Measurements from ENCODE around the gene CFAP57. TPM values are rescaled to one million over a fixed set of nuclear protein-coding genes. Genes with fewer than 3 reads are reported as not detected.

CFAP57 gene
- total RNA-seq, 1 experiment from 2014 or later, result 0.23 TPM

DNA sequence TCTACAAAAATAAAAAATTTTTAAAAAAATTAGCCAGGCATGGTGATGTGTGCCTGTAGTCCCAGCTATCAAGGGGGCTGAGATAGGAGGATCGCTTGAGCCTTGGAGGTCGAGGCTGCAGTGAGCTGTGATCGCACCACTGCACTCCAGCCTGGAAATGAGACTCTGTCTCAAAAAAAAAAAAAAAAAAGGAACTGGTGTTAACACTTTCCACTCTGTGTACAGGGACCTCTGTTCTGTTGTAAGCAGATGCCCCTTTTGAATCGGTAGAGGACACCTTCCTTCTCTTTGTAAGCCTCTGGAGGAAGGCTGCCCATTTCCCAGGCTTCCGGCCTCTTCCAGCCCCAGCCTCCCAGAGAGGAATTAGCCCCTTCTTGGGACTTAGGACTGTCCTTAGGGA lies 120.5 kb downstream of the CFAP57 start:
- H3K36me3 Mint-ChIP-seq (ENCODE audit: insufficient read depth, unreplicated experiment), result no peaks in the 10 kb centered on the region
- TF ChIP-seq, protein P1, sequence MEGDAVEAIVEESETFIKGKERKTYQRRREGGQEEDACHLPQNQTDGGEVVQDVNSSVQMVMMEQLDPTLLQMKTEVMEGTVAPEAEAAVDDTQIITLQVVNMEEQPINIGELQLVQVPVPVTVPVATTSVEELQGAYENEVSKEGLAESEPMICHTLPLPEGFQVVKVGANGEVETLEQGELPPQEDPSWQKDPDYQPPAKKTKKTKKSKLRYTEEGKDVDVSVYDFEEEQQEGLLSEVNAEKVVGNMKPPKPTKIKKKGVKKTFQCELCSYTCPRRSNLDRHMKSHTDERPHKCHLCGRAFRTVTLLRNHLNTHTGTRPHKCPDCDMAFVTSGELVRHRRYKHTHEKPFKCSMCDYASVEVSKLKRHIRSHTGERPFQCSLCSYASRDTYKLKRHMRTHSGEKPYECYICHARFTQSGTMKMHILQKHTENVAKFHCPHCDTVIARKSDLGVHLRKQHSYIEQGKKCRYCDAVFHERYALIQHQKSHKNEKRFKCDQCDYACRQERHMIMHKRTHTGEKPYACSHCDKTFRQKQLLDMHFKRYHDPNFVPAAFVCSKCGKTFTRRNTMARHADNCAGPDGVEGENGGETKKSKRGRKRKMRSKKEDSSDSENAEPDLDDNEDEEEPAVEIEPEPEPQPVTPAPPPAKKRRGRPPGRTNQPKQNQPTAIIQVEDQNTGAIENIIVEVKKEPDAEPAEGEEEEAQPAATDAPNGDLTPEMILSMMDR (IDR thresholded peaks at IDR 0.05; ENCODE audit: insufficient read depth in 1 of 2, low read depth in 1 of 2, low read length in 1 of 2, severe bottlenecking in 1 of 2, unreplicated experiment in 1 of 2), result no peak
- ChIA-PET CTCF (no interaction called here), POLR2A (interaction anchor here (0.6 kb wide), 1 partner anchor 13 kb away, joined by 5 read pairs; no protein-coding TSS in a partner anchor)
- no peak overlapping the region for H3K4me3 Mint-ChIP-seq (ENCODE audit: unreplicated experiment)
- Histone ChIP-seq H3K27me3 (replicated peaks; ENCODE audit: control insufficient read depth, insufficient read depth, low read length) (no peaks in the 10 kb centered on the region), H3K4me1 (no peaks in the 10 kb centered on the region), H3K36me3 (ENCODE audit: control insufficient read depth, insufficient read depth, low read length) (no peaks in the 10 kb centered on the region), H3K9me3 (no peaks in the 10 kb centered on the region), H3K4me3 (ENCODE audit: low read depth, low read length) (no peak overlapping the region)
- no peaks in the 10 kb centered on the region for H3K27me3 Mint-ChIP-seq (ENCODE audit: insufficient read depth, unreplicated experiment)
- intact Hi-C loops (cut with micrococcal nuclease; ENCODE audit: unreplicated experiment), result no loop called here
- H3K4me1 Mint-ChIP-seq (ENCODE audit: low read depth, unreplicated experiment), result no peaks in the 10 kb centered on the region
- DNase-seq, result no peak
- no peaks in the 10 kb centered on the region for H3K9me3 Mint-ChIP-seq (ENCODE audit: unreplicated experiment)
- no peak overlapping the region for H3K27ac Mint-ChIP-seq (ENCODE audit: unreplicated experiment)
- BruUV-seq (replicated peaks), result no TSS peak

DNA sequence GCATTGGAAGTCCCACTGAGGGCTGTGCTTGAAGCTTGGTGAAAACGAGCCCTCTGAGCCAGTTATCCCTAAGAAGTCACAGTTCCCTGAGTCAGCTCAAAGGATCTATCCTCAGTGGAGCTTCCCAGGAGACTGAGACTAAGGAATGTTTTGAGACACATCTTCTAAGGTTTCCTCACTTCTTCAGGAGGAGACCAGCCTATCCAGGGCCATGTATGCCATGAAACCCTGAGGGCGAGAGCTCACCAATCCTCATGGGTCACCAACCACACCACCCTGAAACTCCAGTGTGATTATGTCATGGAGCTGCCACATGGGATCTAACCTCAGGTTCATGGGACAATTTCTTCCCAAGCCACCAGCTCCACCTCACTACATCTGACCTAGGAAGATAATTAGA lies 121.0 kb downstream of the CFAP57 start:
- intact Hi-C loops (cut with micrococcal nuclease; ENCODE audit: unreplicated experiment), result no loop called here
- H3K36me3 Mint-ChIP-seq (ENCODE audit: insufficient read depth, unreplicated experiment), result no peaks in the 10 kb centered on the region
- ChIA-PET POLR2A (no interaction called here), CTCF (no interaction called here)
- no peaks in the 10 kb centered on the region for H3K4me1 Mint-ChIP-seq (ENCODE audit: low read depth, unreplicated experiment)
- no peaks in the 10 kb centered on the region for H3K9me3 Mint-ChIP-seq (ENCODE audit: unreplicated experiment)
- no TSS peak for BruUV-seq (replicated peaks)
- no peak overlapping the region for H3K4me3 Mint-ChIP-seq (ENCODE audit: unreplicated experiment)
- H3K27me3 ChIP-seq (replicated peaks; ENCODE audit: control insufficient read depth, insufficient read depth, low read length), result no peaks in the 10 kb centered on the region
- H3K36me3 ChIP-seq (ENCODE audit: control insufficient read depth, insufficient read depth, low read length), result no peaks in the 10 kb centered on the region
- DNase-seq, result no peak
- H3K4me1 ChIP-seq, result no peaks in the 10 kb centered on the region
- no peak overlapping the region for H3K27ac Mint-ChIP-seq (ENCODE audit: unreplicated experiment)
- TF ChIP-seq, protein P1 (IDR thresholded peaks at IDR 0.05; ENCODE audit: insufficient read depth in 1 of 2, low read depth in 1 of 2, low read length in 1 of 2, severe bottlenecking in 1 of 2, unreplicated experiment in 1 of 2), result no peak
- no peaks in the 10 kb centered on the region for H3K27me3 Mint-ChIP-seq (ENCODE audit: insufficient read depth, unreplicated experiment)
- no peaks in the 10 kb centered on the region for H3K9me3 ChIP-seq
- H3K4me3 ChIP-seq (ENCODE audit: low read depth, low read length), result no peak overlapping the region

DNA sequence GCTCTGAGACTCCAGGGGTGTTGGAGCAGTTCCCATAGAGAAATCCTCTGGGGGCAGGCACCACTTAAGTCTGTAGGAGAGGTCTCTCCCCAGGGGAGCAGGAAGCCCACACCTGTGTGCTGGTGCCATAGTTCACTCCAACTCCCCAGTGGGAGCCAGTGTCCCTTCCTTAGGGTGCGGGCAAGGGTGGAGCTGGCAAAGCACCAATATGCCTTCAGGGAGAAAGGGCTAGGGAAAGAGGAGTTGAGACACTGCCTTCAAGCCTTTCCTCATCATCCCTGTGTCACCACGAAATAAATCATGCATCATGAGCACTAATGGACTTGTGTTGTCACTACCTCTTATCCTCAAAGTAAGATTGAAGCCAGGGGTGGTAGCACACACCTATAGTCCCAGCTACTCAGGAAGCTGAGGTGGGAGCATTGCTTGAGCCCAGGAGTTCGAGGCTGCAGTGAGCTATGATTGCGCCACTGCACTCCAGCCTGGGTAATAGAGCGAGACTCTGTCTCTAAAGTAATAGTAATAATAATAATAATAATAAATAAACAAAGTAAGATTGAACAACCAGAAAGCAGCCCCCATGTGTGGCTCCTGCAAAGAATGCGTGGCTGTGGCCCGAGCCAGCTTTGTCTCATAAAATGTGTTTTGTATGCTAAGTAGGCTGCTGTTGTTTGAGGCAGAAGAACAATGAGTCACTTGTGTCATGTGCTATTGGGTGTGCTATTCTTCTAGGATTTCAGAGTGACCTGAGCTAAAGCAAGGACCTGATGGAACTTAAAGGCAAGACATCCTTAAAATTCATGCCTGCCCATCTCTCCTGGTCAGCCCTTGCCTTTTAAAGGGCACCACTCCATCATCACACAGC lies 122.0 kb downstream of the CFAP57 start:
- H3K9me3 Mint-ChIP-seq (ENCODE audit: unreplicated experiment), result no peaks in the 10 kb centered on the region

More for the DNA sequence above, 122.0 kb downstream of the CFAP57 start:
- H3K4me1 Mint-ChIP-seq (ENCODE audit: low read depth, unreplicated experiment), result no peaks in the 10 kb centered on the region
- H3K27ac Mint-ChIP-seq (ENCODE audit: unreplicated experiment), result no peak overlapping the region
- no peaks in the 10 kb centered on the region for H3K27me3 Mint-ChIP-seq (ENCODE audit: insufficient read depth, unreplicated experiment)
- H3K4me1 ChIP-seq, result no peaks in the 10 kb centered on the region
- ChIA-PET CTCF (no interaction called here), POLR2A (no interaction called here)
- intact Hi-C loops (cut with micrococcal nuclease; ENCODE audit: unreplicated experiment), result no loop called here
- H3K4me3 Mint-ChIP-seq (ENCODE audit: unreplicated experiment), result no peak overlapping the region
- DNase-seq, result no peak
- no peaks in the 10 kb centered on the region for H3K36me3 ChIP-seq (ENCODE audit: control insufficient read depth, insufficient read depth, low read length)
- no TSS peak for BruUV-seq (replicated peaks)
- H3K27me3 ChIP-seq (replicated peaks; ENCODE audit: control insufficient read depth, insufficient read depth, low read length), result no peaks in the 10 kb centered on the region
- TF ChIP-seq, protein P1 (IDR thresholded peaks at IDR 0.05; ENCODE audit: insufficient read depth in 1 of 2, low read depth in 1 of 2, low read length in 1 of 2, severe bottlenecking in 1 of 2, unreplicated experiment in 1 of 2), result no peak
- no peaks in the 10 kb centered on the region for H3K36me3 Mint-ChIP-seq (ENCODE audit: insufficient read depth, unreplicated experiment)
- no peak overlapping the region for H3K4me3 ChIP-seq (ENCODE audit: low read depth, low read length)
- H3K9me3 ChIP-seq, result no peaks in the 10 kb centered on the region
